ENCODE data around the gene MKI67.

GRCh38 chr10:128147669-128148068 is 21.4 kb upstream of the MKI67 start:
- TF ChIP-seq CTCF (conservative IDR thresholded peaks at IDR 0.05; ENCODE audit: low read depth, low read length), result no peak
- TF ChIP-seq RFX5 (IDR thresholded peaks at IDR 0.05; ENCODE audit: low read depth, low read length), result no peak
